ENCODE data around the gene KRTAP5-3. TPM values are rescaled to one million over a fixed set of nuclear protein-coding genes. Genes with fewer than 3 reads are reported as not detected.

The KRTAP5-3 gene
- total RNA-seq, 1 experiment from 2014 or later = not detected

GRCh38 chr11:1568441-1568911, 39.8 kb downstream of the KRTAP5-3 start:
- Histone ChIP-seq H4K20me1 (ENCODE audit: insufficient read depth) (no peaks in the 10 kb centered on the region), H3K9me2 (ENCODE audit: insufficient read depth) (no peaks in the 10 kb centered on the region), H3K9me3 (ENCODE audit: insufficient read depth, low read depth) (no peaks in the 10 kb centered on the region), H3F3A (ENCODE audit: insufficient read depth, low read depth) (peaks cover 6% of the 10 kb centered on the region; the same call in 1 of the 2 replicates), H3K27ac (no peak overlapping the region), H3K4me1 (replicated peaks; ENCODE audit: insufficient read depth) (no peaks in the 10 kb centered on the region), H3K79me2 (ENCODE audit: low read depth) (no peaks in the 10 kb centered on the region), H3K36me3 (ENCODE audit: low read depth) (no peaks in the 10 kb centered on the region), H2AFZ (no peak overlapping the region), H3K4me3 (no peak overlapping the region), H3K27me3 (ENCODE audit: insufficient read depth, low read depth) (peaks cover 7% of the 10 kb centered on the region; the same call in 1 of the 2 replicates), H3K4me2 (no peak overlapping the region)
- BruUV-seq (replicated peaks) = no TSS peak
- no peak for DNase-seq
- TF ChIP-seq CTCF (conservative IDR thresholded peaks at IDR 0.05) (no peak), EZH2 (IDR thresholded peaks at IDR 0.05; ENCODE audit: low read depth) (no peak)
- intact Hi-C loops (cut with micrococcal nuclease; ENCODE audit: unreplicated experiment) = no loop called here
- POLR2A ChIA-PET (ENCODE audit: unreplicated experiment) = no interaction called here
- CTCF ChIA-PET = no interaction called here

- H3K36me3 ChIP-seq (ENCODE audit: low read depth) = no peaks in the 10 kb centered on the region
- H3K9me3 ChIP-seq (ENCODE audit: insufficient read depth, low read depth) = no peaks in the 10 kb centered on the region
- ChIA-PET POLR2A (ENCODE audit: unreplicated experiment) (no interaction called here), CTCF (no interaction called here)
- no peak overlapping the region for H2AFZ ChIP-seq
- H3K27ac ChIP-seq = no peak overlapping the region
- no peaks in the 10 kb centered on the region for H4K20me1 ChIP-seq (ENCODE audit: insufficient read depth)
- BruUV-seq (replicated peaks) = no TSS peak
- no peak overlapping the region for H3K4me2 ChIP-seq
- no peaks in the 10 kb centered on the region for H3K79me2 ChIP-seq (ENCODE audit: low read depth)
- H3K27me3 ChIP-seq (ENCODE audit: insufficient read depth, low read depth) = 0 out of 2 replicates have a peak, but pooled peaks cover under 1% of the 10 kb centered on the region
- no peak overlapping the region for H3K4me3 ChIP-seq
- H3K9me2 ChIP-seq (ENCODE audit: insufficient read depth) = no peaks in the 10 kb centered on the region
- TF ChIP-seq EZH2 (IDR thresholded peaks at IDR 0.05; ENCODE audit: low read depth) (no peak), CTCF (conservative IDR thresholded peaks at IDR 0.05) (no peak)
- no peaks in the 10 kb centered on the region for H3K4me1 ChIP-seq (replicated peaks; ENCODE audit: insufficient read depth)
- DNase-seq = no peak
- H3F3A ChIP-seq (ENCODE audit: insufficient read depth, low read depth) = peaks cover 6% of the 10 kb centered on the region; the same call in 1 of the 2 replicates
- intact Hi-C loops (cut with micrococcal nuclease; ENCODE audit: unreplicated experiment) = no loop called here
Observed at GRCh38 chr11:1567721-1568100, 40.6 kb downstream of the KRTAP5-3 start.

GRCh38 chr11:1567052-1567720, 41.1 kb downstream of the KRTAP5-3 start:
- Histone ChIP-seq H3K4me2 (no peak overlapping the region), H3F3A (ENCODE audit: insufficient read depth, low read depth) (peaks cover 6% of the 10 kb centered on the region; the same call in 1 of the 2 replicates), H3K27ac (no peak overlapping the region), H3K27me3 (ENCODE audit: insufficient read depth, low read depth) (no peaks in the 10 kb centered on the region), H3K79me2 (ENCODE audit: low read depth) (no peaks in the 10 kb centered on the region), H2AFZ (no peak overlapping the region), H3K9me3 (ENCODE audit: insufficient read depth, low read depth) (no peaks in the 10 kb centered on the region), H3K4me1 (replicated peaks; ENCODE audit: insufficient read depth) (no peaks in the 10 kb centered on the region), H3K9me2 (ENCODE audit: insufficient read depth) (no peaks in the 10 kb centered on the region), H4K20me1 (ENCODE audit: insufficient read depth) (no peaks in the 10 kb centered on the region), H3K4me3 (no peak overlapping the region), H3K36me3 (ENCODE audit: low read depth) (no peaks in the 10 kb centered on the region)
- POLR2A ChIA-PET (ENCODE audit: unreplicated experiment) = no interaction called here
- CTCF ChIA-PET = interaction anchor here (0.6 kb wide), 1 partner anchor 346 kb away, joined by 7 read pairs; no protein-coding TSS in a partner anchor
- BruUV-seq (replicated peaks) = no TSS peak
- no peak for DNase-seq
- intact Hi-C loops (cut with micrococcal nuclease; ENCODE audit: unreplicated experiment) = no loop called here
- no peak; the same call in 1 of the 2 replicates for TF ChIP-seq CTCF (conservative IDR thresholded peaks at IDR 0.05)

All from PC-9 (cell line).